Thyroid gland (tissue), 4 donors: ENCODE data around the gene ELP4.

Source experiments
- CTCF ChIP-seq, 6 experiments: fragments of 200-600 bp in 3 of 6; fragments of 450-650 bp in 3 of 6; sonication (generic) in 3 of 6; IDR thresholded peaks; one replicate each; pipeline ENCODE4 v1.5.1; 2016 to 2019; ENCODE audit warnings: antibody characterized with exemption in 6 of 6, mild to moderate bottlenecking in 2 of 6, inconsistent platforms in 1 of 6, moderate library complexity in 1 of 6
- POLR2A ChIP-seq, 2 donors: fragments of 450-650 bp; IDR thresholded peaks; one replicate each; pipeline ENCODE4 v1.6.1; 2017; ENCODE audit warnings: antibody characterized with exemption in 2 of 2, mild to moderate bottlenecking in 2 of 2, moderate library complexity in 1 of 2

DNA sequence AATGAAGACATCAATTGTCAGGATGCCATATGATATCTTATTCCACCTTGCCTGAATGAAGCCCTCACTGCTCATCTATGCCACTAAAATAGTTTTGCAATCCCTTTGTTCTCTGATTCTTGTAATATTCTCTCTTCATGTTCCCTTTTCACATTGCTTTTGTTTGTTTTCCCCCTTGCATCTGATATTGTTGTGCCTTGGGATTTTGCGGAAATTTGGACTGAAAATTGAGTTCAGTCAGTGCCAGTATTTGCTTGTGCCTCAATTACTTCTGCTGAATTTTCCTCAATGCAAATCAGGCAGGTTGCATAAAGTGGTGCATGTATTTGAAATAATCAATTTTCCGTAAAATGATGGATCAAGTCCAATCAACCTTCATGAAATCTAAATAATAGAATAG, 203.3 kb downstream of the ELP4 start:
- no peak for TF ChIP-seq CTCF (IDR thresholded peaks at IDR 0.05)
- TF ChIP-seq POLR2A (IDR thresholded peaks at IDR 0.05): no peak
